K562 (cell line): ENCODE measurements around the gene MRFAP1.

ENCODE experiments used
- COPS2 ChIP-seq: fragments of 450-650 bp; conservative IDR thresholded peaks from 2 replicates; pipeline ENCODE4 v1.6.1; 2016; ENCODE audit warnings: mild to moderate bottlenecking, moderate library complexity
- CTCF ChIP-seq, 3 experiments: IDR thresholded peaks in 2 of 3; conservative IDR thresholded peaks in 1 of 3; 2 replicates each; pipeline ENCODE4 v1.5.1; 2011 to 2012; ENCODE audit warnings: low read length in 3 of 3, mild to moderate bottlenecking in 3 of 3, control low read depth in 2 of 3, improper control_type of control experiment in 1 of 3, inconsistent platforms in 1 of 3, low read depth in 1 of 3, mixed read lengths in 1 of 3, moderate library complexity in 1 of 3; ENCODE audit not compliant: insufficient read depth in 2 of 3
- MXI1 ChIP-seq: IDR thresholded peaks from 2 replicates; pipeline ENCODE4 v1.6.1; 2011; ENCODE audit warnings: low read depth, mild to moderate bottlenecking, improper control_type of control experiment, low read length
- RFX5 ChIP-seq: IDR thresholded peaks from 2 replicates; pipeline ENCODE4 v1.6.1; 2011; ENCODE audit warnings: low read depth, mild to moderate bottlenecking, improper control_type of control experiment, low read length
- SNRNP70 ChIP-seq: fragments of 200-400 bp; formaldehyde crosslinking; optimal IDR thresholded peaks from 2 replicates; pipeline ENCODE3; 2017; ENCODE audit warnings: low read depth, low read length
- ZNF277 ChIP-seq: fragments of 250-450 bp; sonication (Bioruptor Pico); IDR thresholded peaks from 2 replicates; pipeline ENCODE4 v1.8.0; 2022; ENCODE audit warnings: inconsistent platforms, mild to moderate bottlenecking, moderate library complexity, borderline replicate concordance
- TF ChIP-seq, protein P1 (sequence below), 2 experiments: IDR thresholded peaks; 2 replicates each; pipeline ENCODE4 v1.6.1; 2011; ENCODE audit warnings: borderline replicate concordance in 1 of 2, control low read depth in 1 of 2, low read depth in 1 of 2, low read length in 1 of 2, mild to moderate bottlenecking in 1 of 2, mixed read lengths in 1 of 2, moderate library complexity in 1 of 2; ENCODE audit not compliant: insufficient read depth in 1 of 2, insufficient read length in 1 of 2, poor library complexity in 1 of 2, severe bottlenecking in 1 of 2; ENCODE audit errors: extremely low read depth in 1 of 2

- TF ChIP-seq MXI1, result no peak
- no peak for TF ChIP-seq ZNF277 (CRISPR knock-in tag)
- TF ChIP-seq CTCF (IDR thresholded peaks at IDR 0.05 in 2 of 3, conservative IDR thresholded peaks at IDR 0.05 in 1 of 3; ENCODE audit: insufficient read depth in 2 of 3, low read depth in 1 of 3, low read length in 3 of 3), result no peak
- TF ChIP-seq, protein P1, sequence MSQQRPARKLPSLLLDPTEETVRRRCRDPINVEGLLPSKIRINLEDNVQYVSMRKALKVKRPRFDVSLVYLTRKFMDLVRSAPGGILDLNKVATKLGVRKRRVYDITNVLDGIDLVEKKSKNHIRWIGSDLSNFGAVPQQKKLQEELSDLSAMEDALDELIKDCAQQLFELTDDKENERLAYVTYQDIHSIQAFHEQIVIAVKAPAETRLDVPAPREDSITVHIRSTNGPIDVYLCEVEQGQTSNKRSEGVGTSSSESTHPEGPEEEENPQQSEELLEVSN (IDR thresholded peaks at IDR 0.05; ENCODE audit: borderline replicate concordance in 1 of 2, extremely low read depth in 1 of 2, insufficient read depth in 1 of 2, insufficient read length in 1 of 2, low read depth in 1 of 2, low read length in 1 of 2, poor library complexity in 1 of 2, severe bottlenecking in 1 of 2), result no peak
- TF ChIP-seq COPS2, result no peak
- TF ChIP-seq SNRNP70, result no peak
- TF ChIP-seq RFX5, result no peak
Observed at GRCh38 chr4:6613676-6614651, 26.5 kb upstream of the MRFAP1 start.
